GM19324 (cell line): Measurements from ENCODE around the gene RIPOR3.

Experiments used
- ATAC-seq: cut with Tn5 transposase; IDR thresholded peaks from one replicate; pipeline ENCODE4 v1.9.1; 2021; ENCODE audit warnings: mild to moderate bottlenecking, moderate library complexity; ENCODE audit not compliant: unreplicated experiment, low FRiP score

RIPOR3 gene

GRCh38 chr20:50562262-50562701 lies 129.1 kb downstream of the RIPOR3 start:
- ATAC-seq: no peak

GRCh38 chr20:50561379-50562078 lies 129.8 kb downstream of the RIPOR3 start:
- ATAC-seq: no peak

GRCh38 chr20:50560867-50561266 lies 130.5 kb downstream of the RIPOR3 start:
- ATAC-seq: no peak

- no peak for ATAC-seq
Measured at GRCh38 chr20:50559856-50560638, 131.3 kb downstream of the RIPOR3 start.

DNA sequence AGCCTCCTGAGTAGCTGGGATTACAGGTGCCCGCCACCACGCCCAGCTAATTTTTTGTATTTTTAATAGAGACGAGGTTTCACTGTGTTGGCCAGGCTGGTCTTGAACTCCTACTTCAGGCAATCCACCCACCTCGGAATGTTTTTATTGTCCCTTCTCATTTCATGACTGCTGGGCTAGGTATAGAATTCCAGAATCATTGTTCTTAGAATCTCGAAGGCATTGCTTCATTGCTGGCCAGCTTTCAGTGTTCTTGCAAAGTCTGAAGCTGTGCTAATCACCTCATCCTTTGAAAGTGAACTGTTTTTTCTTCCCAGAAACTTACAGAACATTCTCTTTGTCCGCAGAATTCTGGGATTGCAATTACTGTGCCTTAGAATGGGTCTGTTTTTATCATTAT lies 132.2 kb downstream of the RIPOR3 start:
- no peak for ATAC-seq

- no peak for ATAC-seq
Measured at GRCh38 chr20:50558483-50558925, 132.8 kb downstream of the RIPOR3 start.

- ATAC-seq: no peak
Measured at GRCh38 chr20:50557549-50558134, 133.7 kb downstream of the RIPOR3 start.

DNA sequence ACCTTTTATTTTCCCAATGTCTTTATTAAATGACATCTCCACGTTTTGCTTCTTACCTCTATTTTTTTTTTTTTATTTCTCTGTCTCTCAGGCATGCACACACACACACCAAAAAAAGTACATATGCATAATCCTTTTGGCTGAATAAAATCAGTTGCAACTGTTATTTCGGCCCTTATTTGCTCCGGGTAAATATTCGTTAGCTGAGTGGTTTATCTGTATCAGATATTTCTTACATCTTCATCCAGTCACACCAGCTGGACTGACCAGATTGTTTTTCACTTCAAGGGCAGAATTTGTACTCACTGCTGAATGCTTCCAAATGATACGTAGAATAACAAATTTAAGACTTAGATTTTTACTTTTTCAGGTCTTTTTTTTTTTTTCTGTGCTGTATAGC lies 135.7 kb downstream of the RIPOR3 start:
- ATAC-seq: no peak

DNA sequence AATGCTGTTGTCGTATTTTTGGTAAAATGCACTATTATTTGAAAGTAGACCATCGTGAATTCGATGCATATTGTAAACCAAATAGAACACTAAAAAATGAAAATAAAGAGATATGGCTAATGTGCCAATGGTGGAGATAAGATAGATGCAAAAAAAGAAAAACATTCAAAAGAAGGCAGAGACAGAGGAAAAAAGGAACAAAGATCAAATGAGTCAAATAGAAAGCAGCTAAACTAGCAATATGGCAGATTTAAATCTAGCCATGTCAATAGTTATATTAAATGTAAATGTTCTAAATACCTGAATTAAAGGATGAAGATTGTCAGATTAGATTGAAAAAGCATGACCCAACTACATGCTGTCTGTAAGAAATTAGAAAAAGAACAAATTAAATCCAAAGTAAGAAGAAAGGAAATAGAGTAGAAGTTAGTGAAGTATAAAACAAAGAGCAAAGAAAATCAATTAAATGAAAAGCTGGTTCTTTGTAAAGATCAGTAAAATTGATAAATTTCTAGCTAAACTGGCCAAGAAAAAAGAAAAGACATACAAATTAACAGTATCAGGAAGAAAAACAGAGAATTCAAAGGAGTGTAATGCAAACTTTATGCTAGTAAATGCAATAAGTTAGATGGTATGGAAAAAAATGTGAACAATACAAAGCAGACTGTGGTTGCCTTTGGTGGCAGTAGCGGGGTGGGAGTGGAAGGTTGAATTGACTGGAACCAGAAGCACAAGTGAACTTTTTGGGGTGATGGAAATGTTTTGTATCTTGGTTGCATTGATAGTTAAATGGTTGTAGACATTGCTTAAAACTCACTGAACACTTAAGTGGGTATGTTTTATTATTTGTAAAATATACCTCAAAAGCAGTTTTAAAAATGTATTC lies 136.4 kb downstream of the RIPOR3 start:
- ATAC-seq: no peak

GRCh38 chr20:50552979-50553378 lies 138.4 kb downstream of the RIPOR3 start:
- ATAC-seq: no peak

DNA sequence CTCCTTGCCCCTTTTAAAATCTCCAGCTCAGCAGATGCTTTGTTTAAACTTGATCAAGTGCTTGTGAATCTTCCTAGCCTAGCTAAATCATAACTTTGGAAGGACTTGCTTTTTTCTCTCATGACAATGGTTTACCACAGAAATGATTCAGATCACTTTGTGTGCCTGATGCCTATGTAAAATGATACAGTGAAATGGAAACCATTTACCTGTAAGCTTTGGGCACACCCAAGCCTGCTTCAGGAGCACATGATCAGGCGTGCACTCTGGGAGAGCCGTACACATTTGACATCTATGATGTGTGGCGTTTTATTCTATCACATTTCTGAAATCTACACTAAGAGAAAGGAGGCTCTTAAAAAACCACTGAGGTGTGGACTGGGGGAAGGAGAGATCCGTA lies 140.1 kb downstream of the RIPOR3 start:
- ATAC-seq: no peak

DNA sequence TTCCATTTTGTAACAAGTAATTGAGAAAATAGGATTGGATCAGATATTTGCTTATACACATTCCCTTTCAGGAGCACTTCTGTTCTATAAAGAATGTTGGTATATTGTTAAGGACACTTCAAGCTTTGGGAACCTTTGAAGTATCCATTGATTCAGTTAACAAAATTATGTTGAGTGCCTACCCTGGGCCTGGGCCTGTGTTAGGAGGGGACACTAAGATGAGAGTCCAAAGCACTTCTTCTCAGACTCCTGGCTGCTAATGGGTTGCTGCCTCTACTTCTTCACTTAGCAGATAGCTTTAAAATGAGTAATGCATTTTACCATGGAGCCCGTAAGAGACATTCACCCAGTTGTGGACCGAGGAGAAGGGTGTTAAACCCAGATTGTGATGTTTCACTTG lies 140.8 kb downstream of the RIPOR3 start:
- ATAC-seq: no peak

- ATAC-seq: no peak
Measured at GRCh38 chr20:50548396-50548795, 142.9 kb downstream of the RIPOR3 start.

GRCh38 chr20:50547964-50548363 lies 143.4 kb downstream of the RIPOR3 start:
- ATAC-seq: no peak

- ATAC-seq: no peak
Measured at GRCh38 chr20:50546729-50547314, 144.5 kb downstream of the RIPOR3 start.

DNA sequence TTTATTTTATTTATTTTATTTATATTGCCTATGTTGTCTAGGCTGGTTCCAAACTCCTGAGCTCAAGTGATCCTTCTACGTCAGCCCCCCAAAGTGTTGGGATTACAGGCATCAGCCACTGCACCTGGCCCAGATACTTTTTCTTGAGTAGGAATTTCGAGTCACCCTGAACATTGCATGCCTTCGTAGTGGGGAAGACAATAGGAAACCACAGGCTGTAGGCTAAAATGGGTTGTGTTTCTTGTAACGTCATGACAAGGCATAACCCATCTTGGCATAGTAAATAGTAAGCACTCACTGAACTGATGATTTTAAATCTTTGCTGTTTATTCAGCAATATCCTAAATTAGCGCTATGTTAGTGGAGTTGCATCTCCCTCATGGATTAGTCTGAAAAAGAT lies 146.2 kb downstream of the RIPOR3 start:
- ATAC-seq: no peak

DNA sequence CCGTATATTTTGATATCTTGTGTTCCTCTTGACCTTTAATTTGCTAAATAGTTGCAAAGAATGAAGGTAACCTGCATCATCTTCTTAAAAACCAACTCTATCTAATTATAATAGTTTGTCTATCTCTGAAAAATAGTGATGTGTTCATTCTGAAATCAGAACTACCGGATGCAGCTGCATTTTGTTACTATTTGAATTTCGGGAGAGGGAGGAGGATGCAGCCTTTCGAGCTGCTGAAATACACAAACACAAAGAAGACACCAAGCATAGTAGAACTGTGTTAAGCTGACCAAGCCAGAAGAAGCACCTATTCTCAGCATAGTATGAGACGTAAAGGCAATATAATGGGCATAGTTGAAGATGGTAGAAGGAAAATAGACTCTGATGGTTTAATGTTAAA lies 148.0 kb downstream of the RIPOR3 start:
- ATAC-seq: no peak

- ATAC-seq: peak; percentile 43
Measured at GRCh38 chr20:50541606-50542041, 149.7 kb downstream of the RIPOR3 start.

DNA sequence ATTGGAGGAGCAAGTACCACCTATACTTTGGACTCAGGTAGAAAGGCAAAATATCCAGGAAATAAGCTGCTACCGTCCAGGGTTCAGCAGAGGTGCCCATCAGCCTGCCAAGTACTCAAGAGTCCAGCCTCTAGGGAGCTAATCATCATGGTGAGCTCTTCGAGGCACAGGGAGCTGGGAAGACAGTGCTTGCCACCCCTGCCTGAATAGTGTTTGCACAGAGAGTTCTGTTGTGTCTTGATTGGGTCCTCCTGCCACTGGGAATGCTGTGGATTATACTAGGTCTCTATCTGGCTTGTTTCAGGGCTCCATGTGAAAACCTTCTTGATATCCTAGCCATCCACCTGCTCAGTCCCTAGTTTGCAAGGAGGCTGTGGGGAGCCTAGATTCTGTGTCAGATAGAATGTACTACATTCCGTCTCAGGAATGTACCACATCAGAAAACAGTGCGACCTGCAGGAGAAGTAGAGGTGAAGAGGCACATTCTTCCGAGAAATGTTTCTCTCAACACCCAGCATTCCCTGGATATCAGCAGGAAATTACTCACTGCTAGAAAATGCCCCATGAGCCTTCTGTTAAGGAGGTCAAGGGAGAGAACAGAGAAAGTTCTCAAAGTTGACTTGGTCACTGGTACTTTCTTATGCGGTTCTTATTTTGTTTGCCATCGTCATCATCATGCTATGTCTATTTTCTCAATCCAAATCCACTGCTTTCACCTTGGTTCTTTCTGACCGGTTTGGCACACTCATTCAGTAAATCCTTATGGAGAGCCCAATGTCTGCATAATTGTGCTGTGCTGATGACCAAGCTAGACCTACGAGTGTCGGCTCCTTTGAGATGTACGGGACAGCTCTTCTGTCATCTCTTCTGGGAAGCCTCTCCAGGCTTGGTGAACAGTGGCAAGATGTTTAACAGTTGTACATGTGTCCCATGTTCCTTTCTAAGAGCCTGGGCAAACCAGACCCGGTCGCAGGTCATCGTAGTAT lies 150.4 kb downstream of the RIPOR3 start:
- peak; percentile 8 for ATAC-seq
